ENCODE data around the gene PLEKHD1.
A peak's percentile ranks its signal among the peaks of the same experiment; 100 is the strongest.

Gene PLEKHD1

DNA sequence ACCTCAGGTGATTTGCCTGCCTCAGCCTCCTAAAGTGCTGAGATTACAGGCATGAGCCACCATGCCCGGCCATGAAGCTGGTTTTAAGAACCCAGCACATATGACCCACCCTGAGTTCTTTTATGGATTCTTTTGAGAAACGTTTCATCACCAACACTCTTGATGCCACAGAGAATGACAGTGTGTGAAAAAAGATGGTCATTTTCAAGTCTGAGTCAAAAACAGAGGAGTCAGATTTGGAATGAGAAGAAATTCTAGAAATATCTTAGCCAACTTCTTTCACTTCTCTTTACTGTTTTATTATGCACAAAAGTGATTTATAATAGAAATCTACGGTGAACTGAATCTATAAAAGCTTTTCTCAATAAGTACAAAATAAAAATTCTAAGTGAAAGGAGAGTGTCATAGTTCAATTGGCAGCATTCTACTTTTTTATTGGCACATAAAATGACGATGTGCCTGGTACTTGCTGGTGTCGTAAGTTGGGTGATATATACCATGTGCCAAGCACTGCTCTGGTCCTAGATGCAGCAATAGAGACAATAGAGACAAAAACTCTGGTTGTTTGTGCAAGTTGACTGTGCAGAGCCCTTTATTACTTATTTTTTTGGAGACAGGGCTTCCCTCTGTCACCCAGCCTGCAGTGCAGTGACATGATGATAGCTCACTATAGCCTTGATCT is 56.3 kb downstream of the PLEKHD1 start:
- no peak for DNase-seq (ENCODE audit: low read depth, low spot score)
- H3K27ac ChIP-seq, result no peak overlapping the region

DNA sequence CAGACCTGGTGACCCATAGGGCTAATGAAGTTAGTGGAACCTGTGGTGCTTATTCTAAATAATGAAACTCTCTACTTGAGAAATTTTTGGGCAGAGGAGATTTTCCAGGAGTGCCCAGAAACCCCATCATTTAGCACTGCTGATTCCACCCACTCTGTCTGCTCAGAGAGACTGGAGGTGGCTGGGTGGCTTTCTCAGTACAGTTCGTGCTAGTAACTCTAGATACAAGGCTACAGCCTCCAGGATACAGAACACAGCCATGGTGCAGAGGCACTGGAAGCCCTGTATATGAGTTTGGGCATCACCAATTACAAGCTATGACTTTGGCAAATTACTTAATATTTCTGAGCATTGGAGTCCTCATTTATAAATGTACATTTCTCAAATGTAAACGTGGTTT is 57.8 kb downstream of the PLEKHD1 start:
- no peak overlapping the region for H3K27ac ChIP-seq
- no peak for DNase-seq (ENCODE audit: low read depth, low spot score)

DNA sequence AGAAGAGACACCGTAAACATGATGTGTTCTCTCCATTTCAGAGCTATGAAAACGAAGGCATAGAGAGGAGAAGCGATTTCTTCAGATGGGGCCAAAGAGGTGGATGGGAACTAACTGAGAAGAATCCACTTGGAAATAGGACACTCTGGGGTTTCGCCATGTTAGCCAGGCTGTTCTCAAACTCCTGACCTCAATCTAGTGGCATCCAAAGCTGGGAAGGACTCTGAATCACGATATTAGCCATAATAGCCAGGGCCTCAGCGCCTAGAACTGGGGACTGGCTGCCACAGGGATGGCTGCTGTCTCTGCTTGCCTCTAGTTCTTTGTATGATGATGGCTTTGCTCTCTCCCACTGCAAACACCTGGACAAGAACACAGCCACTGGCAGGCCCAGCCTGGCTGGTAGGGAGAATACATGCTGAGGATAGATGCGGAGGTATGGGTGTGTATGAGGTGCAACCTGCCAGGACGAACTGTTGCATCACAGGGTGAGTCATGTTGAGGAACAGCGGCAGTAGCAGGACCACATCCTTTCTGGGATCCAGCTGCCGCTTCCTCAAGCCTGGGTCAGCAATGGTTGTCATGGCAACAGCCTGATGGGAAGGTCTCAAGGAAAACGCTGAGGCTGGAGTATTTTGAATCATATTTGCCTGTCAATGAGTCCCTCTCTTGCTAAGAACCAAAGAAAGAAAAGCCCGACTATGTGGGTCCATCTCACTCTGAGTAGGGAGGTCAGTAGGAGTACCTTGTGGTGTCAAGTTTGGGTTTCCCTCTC is 59.0 kb downstream of the PLEKHD1 start:
- H3K27ac ChIP-seq, result peak overlapping the region; percentile 32
- DNase-seq (ENCODE audit: low read depth, low spot score), result peak; percentile 86

DNA sequence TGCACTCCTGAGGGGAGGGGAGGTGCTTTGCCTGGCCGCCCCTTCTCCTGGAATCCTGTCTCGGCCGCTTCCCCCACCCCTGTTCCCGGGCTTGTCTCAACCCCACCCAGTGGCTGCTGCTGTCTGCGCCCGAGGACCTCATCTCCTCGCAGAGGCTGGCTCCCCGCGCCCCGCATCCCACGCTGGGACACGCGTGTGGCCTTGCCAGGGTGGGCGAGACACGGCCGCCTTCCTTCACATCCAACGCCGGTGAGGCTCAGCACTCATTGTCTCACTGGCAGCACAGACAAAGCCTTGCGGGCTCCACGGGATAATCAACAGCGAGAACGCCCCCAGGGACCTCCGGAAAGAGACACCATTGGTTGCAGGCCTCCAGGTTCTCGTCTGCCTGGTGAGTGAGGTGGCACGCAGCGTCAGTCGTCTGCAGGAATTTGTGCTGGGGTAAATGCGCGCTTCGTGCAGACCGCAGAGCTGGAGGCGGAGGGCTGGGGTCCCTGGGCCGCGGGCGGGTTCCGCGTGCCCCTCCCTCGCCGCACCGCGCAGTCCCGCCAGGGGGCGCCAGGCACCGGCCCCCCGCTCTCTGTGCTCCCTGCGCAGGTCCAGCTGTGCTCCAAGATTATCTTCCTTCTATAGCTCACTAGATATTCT is 63.3 kb downstream of the PLEKHD1 start:
- no peak for DNase-seq (ENCODE audit: low read depth, low spot score)
- no peak overlapping the region for H3K27ac ChIP-seq

DNA sequence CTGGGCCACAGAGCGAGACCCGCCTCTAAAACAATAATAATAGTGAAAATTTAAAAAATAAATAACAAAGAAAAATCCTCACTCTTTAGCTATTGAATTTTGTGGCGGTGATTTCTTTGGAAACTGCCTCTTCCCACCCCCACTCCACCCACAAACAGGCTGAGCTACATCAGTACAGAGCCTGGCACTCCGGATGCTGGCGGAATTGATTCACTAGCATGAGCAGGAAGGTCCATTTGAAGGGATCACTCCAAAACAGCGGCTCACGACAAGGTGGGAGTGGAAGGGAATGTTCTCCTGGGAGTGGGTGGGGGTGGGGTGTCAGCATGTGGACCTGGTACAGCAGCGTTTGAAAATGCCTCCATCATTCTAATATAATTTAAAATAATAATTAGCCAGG is 64.0 kb downstream of the PLEKHD1 start:
- DNase-seq (ENCODE audit: low read depth, low spot score), result no peak

DNA sequence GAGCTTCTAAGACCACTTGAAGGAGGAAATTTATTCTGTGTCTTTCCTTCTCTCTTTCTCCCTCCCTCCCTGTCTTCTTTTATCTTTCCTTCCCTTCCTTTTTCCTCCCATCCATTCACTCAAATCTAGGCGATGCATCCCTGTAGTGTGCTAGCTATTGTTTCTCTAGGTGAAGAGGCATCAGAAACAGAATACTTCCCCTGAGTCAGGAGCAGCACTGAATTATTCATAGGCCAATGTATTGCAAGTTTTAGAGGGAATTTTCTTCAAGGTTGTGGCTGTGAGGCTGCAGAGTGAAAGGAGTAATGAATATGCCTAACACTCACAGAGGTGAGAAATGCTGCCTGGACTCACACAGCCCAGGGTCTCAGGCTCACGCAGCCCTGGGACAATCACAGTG is 67.0 kb downstream of the PLEKHD1 start:
- no peak overlapping the region for H3K27ac ChIP-seq
- no peak for DNase-seq (ENCODE audit: low read depth, low spot score)

More for the DNA sequence above, 64.0 kb downstream of the PLEKHD1 start:
- H3K27ac ChIP-seq, result no peak overlapping the region

DNA sequence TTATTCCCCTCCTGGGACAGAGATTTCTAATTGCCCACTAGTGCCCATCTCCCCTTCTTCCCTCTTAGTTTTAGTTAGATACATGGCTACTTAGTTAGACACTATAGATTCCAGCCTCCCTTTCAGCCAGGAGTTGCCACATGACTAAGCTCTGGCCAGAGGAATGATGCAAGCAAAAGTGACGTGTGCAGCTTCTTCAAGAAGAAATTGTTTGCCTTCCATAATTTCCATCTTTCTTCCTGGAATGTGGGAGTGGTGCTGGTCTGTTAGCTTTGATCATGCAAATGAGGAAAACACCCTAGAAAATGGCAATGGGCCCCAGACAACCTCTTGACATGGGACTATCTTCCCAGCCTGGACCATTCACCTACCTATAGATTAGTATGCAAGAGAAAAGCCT is 68.7 kb downstream of the PLEKHD1 start:
- no peak for DNase-seq (ENCODE audit: low read depth, low spot score)
- H3K27ac ChIP-seq, result no peak overlapping the region

DNA sequence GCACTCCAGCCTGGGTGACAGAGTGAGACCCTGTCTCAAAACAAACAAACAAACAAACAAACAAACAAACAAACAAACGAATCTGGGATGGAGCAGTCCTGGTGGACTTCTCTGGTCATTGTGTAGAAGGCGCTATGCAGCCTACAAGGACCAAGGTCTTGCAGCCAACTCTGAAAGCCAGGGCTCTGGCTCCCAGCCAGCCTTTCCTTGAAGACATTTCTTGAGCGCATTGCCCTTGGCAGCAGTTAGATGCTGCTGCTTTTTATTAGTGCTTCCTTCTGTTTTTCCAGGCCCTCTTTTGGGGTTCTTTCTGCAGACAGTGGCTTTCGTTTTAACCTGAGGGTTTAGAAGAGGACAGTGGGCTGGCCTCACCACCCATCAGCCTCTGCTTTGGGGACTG is 70.0 kb downstream of the PLEKHD1 start:
- H3K27ac ChIP-seq, result no peak overlapping the region
- DNase-seq (ENCODE audit: low read depth, low spot score), result no peak

DNA sequence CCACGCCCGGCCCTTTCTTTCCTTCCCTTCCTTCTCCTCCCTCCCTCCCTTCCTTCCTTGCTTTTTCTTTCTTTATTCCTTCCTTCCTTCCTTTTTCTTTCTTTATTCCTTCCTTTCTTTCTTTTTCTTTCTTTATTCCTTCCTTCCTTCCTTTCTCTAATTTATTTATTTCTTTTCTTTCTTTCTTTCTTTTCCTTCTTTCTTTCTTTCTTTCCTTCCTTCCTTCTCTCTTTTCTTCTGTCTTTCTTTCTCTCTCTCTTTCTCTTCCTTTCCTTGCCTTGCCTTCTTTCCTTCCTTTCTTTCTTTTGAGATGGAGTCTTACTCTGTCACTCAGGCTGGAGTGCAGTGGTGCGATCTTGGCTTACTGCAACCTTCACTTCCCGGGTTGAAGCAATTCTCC is 74.2 kb downstream of the PLEKHD1 start:
- no peak overlapping the region for H3K27ac ChIP-seq
- no peak for DNase-seq (ENCODE audit: low read depth, low spot score)

DNA sequence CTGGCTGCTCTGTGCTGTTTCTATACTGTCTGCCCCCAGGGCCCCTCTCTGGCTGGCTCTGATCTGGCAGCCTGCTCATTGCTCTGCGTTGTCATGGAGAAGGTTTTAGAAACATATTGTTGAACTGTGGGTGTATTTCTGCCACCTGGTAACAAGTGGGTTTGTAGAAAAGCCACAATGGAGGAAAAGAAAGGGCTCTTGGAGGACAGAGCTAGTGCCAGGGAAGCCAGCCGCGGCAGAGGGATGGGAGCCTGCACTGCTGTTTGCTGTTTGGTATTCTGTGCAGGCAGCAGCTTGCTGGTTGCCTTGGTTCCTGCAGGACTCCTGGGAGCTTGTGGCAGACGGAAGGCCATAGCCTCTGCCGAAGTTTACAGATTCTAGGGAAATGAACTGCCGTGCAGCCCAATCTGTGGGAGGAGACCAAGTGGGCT is 75.1 kb downstream of the PLEKHD1 start:
- DNase-seq (ENCODE audit: low read depth, low spot score), result no peak
- H3K27ac ChIP-seq, result no peak overlapping the region

DNA sequence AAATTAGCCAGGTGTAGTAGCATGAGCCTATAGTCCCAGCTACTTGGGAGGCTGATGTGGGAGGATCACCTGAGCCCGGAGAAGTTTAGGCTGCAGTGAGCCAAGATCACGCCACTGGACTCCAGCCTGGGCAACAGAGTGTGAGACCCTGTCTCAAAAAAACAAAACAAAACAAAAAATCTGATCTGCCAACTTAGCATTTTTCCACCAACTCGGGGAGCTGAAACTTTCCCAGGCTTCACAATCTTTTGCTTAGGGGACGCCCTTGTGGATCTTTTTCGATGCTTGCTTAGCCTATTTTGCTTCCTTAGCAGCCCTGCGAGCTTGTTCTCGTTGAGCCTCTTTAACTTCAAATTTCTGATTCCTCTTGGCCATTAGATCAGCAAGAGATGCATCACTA is 76.3 kb downstream of the PLEKHD1 start:
- DNase-seq (ENCODE audit: low read depth, low spot score), result no peak
- no peak overlapping the region for H3K27ac ChIP-seq

DNA sequence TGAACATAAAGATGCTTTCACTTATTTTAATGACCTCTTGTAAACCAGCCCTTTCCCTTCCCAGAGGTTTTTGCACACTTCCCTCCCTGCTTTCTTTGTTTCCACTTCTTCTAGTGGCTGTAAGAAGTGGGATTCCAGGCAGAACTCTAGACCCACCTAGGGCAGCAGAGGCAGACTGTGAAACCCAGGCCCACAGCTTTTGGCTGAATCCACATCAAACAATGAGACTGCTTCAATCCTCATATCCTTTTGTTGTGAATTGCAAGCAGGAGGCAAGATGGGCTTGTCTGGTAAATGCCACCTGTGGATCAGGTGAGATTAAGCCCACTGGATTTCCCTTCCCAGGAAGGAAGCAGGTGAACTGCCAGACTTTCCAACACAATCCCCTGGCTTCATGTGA is 77.4 kb downstream of the PLEKHD1 start:
- no peak overlapping the region for H3K27ac ChIP-seq
- no peak for DNase-seq (ENCODE audit: low read depth, low spot score)

DNA sequence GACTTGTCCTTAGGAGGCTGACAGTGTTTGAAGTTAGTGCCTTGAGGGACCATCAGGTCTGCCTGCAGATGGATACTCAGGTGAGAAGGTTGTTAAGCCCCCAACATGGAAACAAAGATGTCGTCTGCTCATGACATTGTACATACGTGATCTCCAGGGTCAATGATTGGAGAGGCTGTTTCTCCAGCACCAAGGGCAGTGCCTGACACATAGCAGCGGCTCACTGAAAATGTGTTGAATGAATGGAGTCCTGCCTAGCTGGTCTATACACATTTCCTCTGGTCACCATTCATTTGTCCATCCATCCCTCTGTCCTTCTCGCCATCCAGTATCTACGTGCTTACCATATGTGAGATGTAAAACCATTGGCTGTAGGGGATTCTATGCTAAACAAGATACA is 83.0 kb downstream of the PLEKHD1 start:
- no peak overlapping the region for H3K27ac ChIP-seq
- no peak for DNase-seq (ENCODE audit: low read depth, low spot score)

DNA sequence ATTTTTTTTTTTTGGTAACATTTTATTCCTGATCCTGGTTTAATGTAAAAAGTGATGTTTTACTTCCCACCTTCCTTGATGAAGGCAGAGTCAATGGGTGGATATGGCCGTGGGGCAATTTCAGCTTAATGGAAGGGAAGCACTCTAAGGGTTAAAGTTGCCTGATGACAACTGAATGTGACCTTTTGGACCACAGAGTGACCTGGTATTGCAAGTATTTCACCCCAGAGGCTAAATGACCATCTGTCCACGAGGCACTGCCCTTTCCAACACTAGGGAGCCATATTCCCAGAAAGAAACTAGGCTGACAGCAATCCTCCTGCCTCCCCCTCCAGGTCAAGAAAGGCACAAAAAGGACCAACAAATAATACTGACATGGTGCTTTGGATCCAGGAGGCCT is 85.3 kb downstream of the PLEKHD1 start:
- DNase-seq (ENCODE audit: low read depth, low spot score), result no peak

DNA sequence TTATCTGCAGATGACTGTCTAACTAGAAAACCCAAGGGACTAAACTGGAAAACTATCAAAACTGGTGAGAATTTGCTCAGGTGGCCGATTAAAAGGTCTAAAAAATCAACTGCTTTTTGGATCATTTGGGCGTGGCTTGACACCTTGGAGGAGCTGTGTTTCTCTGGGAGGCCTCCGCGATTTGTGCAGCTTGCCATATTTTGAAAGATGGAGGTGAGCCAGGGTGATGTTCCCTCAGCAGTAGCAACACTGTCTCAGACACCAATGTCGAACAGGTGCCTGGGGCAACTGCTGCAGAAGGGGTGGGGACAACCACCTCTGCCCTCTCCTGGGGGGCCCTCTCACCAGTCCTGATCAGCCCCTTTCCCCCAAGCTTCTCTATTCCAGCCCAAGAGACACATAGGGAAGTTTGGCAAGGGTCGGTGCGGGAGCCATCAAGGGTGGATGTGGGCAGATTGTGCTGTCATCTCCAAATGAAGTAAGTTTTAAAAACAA is 86.4 kb downstream of the PLEKHD1 start:
- DNase-seq (ENCODE audit: low read depth, low spot score), result no peak
- H3K27ac ChIP-seq, result no peak overlapping the region

More for the DNA sequence above, 85.3 kb downstream of the PLEKHD1 start:
- no peak overlapping the region for H3K27ac ChIP-seq

DNA sequence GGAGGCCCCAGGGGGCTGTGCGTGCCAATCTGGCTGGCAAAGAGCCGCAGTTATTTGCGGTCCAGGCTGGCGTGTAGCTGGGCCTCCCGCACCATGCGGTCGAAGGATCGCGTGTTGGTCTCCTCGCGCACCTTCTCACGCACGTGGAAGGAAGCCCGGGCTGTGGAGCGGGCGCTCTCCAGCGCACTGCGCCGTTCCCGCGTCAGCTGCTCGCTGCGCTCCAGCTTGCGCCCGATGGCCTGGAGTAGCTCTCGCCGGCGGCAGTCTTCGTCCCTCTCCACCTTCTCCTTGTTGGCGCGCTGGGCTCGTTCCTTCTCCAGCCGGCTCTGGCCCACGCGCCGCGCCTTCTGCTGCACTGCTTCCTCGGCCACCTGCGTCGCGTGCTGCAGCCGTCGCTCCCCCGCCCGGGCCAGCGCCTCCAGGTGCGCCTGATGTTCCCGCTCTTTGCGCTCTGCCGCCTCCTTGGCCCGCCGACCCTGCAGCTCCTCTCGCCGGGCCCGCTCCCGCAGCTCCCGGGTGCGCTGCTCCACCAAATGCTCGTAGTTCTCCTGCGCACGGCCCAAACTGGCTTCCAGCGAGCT is 87.0 kb downstream of the PLEKHD1 start:
- DNase-seq (ENCODE audit: low read depth, low spot score), result no peak
- no peak overlapping the region for H3K27ac ChIP-seq

DNA sequence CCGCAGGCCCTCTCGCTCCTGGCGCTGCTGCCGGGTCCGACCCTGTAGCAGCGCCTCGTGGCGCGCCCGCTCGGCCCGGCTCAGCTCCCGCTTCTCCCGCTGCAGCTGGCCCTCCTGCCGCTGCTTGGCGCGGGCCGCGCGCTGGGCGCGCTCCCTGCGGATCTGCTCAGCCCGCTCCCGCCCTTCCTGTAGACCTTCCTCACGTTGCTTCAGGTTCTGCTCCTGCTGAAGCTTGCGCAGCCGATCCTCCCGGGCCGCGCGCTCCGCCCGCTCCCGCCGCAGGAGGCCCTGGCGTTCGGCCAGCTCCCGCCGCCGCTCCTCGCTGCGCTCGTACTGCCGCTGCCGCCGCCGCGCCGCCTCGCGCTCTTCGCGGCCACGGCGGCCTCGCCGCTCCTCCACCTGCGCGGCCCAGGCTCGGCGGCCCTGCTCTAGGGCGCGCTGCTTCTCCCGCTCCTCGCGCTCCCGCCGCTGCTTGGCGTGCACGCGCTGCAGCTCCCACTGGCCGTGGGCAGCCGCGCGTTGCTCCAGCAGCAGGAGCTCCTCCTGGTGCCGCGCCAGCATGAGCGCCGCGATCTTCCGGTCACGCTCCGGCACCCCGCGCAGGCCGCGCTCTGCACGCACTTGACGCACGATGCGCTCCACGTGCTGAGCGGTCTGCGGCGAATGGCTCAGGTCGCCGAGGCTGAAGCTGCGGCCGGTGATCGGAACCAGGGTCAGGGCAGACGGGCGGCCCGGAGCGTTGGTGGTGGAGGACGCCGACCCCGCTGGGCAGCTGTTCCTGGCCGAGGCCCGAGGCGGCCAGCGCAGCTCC is 87.7 kb downstream of the PLEKHD1 start:
- DNase-seq (ENCODE audit: low read depth, low spot score), result no peak
- no peak overlapping the region for H3K27ac ChIP-seq

DNA sequence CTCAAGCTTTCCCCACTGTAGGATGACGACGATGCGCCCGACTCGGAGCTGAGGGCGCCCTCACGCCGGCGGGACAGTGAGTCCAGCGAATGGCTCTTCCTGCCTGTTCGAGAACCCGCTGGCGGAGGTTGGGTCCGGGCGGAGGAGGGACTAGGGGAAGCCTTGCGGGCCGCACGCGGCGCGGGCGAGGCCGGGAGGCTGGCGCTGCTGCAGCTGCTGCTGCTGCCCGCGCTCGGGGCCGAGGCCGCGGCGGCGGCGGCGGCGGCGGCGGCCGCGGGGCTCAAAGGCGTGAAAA is 88.3 kb downstream of the PLEKHD1 start:
- no peak for DNase-seq (ENCODE audit: low read depth, low spot score)
- H3K27ac ChIP-seq, result no peak overlapping the region

DNA sequence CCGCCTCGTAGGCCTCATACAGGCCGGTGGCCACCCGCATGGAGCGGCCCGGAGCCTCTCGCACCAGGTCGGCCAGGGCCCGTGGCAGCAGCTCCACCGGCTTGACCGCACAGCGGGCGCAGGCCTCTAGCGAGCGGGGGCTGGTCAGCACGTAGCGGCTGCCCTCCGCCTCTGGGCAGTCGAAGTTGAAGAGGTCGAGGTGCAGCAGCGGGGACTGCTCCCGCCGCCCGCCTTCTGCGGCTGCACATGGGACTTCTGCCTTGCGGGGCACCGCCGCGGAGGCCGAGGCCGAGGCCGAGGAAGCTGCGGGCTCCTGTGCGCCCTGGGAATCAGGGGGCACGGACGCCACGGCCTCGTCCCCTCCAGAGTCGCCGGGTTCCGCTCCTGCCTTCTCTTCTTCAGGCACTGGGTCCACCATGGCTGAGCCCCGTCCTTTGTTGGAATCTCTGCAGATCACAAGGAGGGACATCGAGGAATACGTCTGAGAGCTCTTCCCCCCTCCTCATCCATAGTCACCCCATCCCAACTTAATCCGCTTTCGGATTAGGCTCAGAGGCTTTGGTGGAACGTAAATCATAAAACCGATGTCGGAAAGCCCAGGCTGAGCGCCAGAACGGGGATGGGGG is 88.8 kb downstream of the PLEKHD1 start:
- DNase-seq (ENCODE audit: low read depth, low spot score), result no peak
- H3K27ac ChIP-seq, result no peak overlapping the region

DNA sequence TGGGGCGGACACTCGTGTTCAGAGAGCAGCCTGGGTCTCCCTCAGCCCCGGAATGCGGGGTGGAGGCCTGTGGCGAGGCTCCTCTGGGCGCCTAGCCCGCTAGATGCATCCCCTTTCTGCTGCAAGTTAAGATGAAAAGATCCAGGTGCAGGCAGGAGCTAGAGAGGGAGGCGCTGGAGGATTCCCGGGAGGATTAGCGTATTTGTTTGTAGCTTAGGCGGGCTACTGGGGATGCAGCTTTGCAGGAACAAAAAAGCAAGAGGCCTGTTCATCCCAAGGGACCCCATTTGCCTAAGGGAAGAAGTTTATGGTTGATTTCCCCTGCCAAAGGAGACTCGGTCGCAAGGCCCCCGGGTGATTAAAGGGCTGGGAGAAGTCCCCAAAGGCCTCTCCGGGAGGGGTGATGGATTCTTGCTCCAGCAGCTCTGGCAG is 89.3 kb downstream of the PLEKHD1 start:
- no peak for DNase-seq (ENCODE audit: low read depth, low spot score)
- no peak overlapping the region for H3K27ac ChIP-seq
